GM21390 (cell line): ENCODE data around the gene KIAA1217.

Experiments
- ATAC-seq: cut with Tn5 transposase; IDR thresholded peaks from one replicate; pipeline ENCODE4 v1.9.1; 2021; ENCODE audit not compliant: unreplicated experiment

KIAA1217 gene, protein sequence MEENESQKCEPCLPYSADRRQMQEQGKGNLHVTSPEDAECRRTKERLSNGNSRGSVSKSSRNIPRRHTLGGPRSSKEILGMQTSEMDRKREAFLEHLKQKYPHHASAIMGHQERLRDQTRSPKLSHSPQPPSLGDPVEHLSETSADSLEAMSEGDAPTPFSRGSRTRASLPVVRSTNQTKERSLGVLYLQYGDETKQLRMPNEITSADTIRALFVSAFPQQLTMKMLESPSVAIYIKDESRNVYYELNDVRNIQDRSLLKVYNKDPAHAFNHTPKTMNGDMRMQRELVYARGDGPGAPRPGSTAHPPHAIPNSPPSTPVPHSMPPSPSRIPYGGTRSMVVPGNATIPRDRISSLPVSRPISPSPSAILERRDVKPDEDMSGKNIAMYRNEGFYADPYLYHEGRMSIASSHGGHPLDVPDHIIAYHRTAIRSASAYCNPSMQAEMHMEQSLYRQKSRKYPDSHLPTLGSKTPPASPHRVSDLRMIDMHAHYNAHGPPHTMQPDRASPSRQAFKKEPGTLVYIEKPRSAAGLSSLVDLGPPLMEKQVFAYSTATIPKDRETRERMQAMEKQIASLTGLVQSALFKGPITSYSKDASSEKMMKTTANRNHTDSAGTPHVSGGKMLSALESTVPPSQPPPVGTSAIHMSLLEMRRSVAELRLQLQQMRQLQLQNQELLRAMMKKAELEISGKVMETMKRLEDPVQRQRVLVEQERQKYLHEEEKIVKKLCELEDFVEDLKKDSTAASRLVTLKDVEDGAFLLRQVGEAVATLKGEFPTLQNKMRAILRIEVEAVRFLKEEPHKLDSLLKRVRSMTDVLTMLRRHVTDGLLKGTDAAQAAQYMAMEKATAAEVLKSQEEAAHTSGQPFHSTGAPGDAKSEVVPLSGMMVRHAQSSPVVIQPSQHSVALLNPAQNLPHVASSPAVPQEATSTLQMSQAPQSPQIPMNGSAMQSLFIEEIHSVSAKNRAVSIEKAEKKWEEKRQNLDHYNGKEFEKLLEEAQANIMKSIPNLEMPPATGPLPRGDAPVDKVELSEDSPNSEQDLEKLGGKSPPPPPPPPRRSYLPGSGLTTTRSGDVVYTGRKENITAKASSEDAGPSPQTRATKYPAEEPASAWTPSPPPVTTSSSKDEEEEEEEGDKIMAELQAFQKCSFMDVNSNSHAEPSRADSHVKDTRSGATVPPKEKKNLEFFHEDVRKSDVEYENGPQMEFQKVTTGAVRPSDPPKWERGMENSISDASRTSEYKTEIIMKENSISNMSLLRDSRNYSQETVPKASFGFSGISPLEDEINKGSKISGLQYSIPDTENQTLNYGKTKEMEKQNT (N-terminal part only)

DNA sequence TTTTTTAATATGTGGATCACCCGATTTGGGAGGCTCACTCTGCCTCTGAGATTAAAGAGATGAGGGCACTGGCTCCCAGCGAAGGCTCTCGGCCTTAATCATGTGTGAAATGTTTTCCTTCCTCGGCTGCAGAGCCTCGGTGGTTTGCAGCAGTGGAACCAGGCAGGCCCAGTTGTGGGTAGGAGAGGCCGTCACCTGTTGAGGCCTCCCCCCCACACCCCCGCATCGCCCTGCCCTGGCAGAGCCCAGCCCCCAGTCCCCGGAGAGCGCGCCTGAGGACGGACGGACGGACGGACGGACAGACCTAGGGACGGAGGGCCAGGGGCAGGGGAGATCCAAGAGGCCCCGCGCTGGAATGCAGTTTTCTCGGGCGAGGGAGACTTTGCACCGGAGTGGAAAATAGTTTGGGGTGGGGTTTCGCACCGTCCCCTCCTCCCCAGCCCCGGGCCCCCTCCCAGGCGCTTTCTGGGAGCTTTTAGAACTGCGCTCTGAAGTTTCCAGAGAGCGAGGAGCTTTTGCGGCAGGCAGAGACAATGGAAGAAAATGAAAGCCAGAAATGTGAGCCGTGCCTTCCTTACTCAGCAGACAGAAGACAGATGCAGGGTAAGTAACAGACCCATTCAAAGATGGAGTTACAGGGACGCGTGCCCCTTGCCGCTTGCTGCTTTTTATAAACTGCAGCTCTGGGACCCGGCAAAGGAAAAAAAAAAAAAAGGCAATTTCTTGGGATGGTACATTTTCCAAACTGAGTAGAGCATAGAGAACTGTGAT lies at the start of gene KIAA1217:
KIAA1217 (plus strand) TSS at position 478 of the 771 bp plus-strand sequence; CDS start at position 534, 56 bp downstream.
- ATAC-seq: peak; percentile 39

DNA sequence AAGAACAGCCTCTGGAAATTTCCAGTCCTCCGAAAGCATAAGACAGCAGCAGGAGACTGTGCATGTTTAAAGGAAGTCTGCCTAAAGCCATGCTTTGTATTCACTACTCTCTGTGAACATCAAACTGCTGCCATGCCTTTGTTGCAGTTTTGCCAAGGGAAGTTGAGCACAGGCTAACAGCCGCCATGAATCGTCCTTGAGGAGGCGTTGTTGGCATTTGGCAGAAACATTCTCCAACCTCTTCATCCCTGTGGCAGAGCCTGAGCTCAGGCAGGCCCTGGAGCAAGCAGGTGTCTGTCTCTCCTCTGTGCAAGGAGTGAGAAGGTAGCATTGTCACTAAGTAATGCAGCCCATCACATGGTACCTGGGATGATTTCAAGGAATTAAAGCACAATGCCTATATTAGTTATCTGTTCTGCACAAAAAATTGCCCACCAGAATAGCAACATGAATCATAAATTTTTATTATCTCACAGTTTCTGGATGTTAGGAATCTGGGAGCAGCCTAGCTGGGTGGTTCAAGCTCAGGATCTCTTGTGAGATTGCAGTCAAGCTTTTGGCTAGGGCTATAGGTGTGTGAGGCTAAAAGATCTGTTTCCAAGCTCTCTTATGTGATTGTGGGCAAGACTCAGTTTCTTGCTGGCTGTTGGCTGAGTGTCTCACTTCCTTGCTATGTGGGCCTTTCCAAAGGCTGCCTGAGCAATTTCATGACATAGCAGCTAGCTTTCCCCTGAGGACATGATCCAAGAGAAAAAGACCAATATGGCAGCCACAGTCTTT lies 46.5 kb upstream of the KIAA1217 start:
- no peak for ATAC-seq

GRCh38 chr10:24163485-24163884 lies 45.5 kb upstream of the KIAA1217 start:
- no peak for ATAC-seq

DNA sequence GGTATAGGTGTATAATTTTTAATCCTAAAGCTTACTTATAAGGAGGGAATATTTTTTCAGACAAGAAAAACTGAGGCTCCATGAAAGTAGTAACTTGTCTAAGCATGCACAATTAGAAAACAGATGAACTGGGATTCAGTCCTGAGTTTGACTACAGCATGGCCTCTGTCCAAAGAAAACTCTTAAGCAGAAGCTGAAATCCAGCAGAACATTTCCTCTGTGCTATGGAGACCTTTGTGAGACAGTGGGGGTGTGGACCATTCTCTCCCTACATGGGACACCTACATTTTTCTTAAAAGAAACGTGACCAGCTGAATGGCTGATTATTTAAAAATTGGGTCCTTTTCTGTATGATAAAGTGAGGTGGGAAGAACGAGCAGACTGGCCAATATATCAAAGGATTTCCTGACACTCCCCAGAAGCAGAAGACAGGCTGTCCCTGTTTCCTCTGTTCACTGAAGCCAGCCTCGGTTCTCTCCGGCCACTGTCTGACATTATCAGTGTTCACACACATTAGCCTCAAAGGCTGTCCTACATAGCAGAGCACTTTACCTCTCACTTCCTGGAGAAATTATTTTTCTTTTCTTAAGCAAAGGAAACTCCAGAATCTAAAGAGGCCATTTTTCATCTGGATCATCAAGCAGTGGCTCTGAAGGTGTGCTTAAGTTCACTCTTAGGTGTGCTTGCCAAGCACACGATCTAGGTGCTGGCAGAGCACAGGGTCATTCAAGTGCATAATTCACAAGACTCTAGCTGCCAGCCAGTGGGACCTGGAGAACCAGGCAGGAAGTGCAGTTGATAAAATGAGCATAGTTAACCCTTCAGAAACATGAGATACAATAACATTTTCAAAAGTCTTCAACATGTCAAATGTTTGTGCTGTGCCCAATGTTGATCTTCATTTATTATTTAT lies 40.4 kb upstream of the KIAA1217 start:
- no peak for ATAC-seq

GRCh38 chr10:24170199-24170598 lies 38.7 kb upstream of the KIAA1217 start:
- ATAC-seq: no peak

GRCh38 chr10:24172909-24173308 lies 36.0 kb upstream of the KIAA1217 start:
- no peak for ATAC-seq

GRCh38 chr10:24174014-24174413 lies 34.9 kb upstream of the KIAA1217 start:
- ATAC-seq: no peak

- no peak for ATAC-seq
Measured at GRCh38 chr10:24176658-24177057, 32.3 kb upstream of the KIAA1217 start.

- no peak for ATAC-seq
Measured at GRCh38 chr10:24177636-24178035, 31.3 kb upstream of the KIAA1217 start.

- ATAC-seq: no peak
Measured at GRCh38 chr10:24180891-24181290, 28.0 kb upstream of the KIAA1217 start.

DNA sequence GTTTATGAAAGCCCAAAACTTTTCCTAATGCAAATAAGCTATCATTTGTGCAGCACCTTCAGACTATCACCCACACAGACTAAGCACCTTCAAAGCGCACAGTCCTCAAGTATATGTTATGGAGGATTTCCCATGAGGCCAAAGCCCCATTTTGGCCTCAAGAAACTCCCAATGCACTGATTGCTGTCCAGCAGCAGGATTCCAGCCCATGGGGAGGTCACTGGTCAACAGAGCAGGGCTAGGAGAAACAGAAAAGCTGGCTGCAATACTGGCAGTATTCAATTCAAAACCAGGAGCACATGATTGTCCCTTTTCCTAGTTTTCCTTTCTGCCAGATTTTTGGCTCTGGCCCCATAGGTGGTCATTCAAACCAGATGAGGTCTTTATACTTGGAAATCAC lies 24.5 kb upstream of the KIAA1217 start:
- no peak for ATAC-seq

GRCh38 chr10:24193330-24193729 lies 15.6 kb upstream of the KIAA1217 start:
- no peak for ATAC-seq

DNA sequence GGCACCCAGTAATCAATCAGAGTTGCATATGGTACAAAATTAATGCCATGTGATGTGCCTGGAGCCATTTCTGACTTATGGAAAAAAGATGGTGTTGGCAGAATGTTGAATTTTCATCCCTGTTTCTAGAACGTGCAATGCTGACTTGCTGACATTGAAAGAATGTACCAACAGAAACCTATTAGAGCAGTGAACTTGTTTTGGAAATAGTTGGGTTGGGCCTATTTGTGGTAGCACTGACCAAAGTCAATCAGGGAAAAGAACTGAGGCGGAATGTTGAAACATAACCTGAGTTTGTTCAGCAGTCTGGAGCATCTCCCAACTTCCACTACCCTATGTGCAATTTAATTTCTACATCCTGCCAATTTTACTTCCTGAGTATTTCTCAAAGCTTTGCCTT lies 11.7 kb upstream of the KIAA1217 start:
- ATAC-seq: no peak

DNA sequence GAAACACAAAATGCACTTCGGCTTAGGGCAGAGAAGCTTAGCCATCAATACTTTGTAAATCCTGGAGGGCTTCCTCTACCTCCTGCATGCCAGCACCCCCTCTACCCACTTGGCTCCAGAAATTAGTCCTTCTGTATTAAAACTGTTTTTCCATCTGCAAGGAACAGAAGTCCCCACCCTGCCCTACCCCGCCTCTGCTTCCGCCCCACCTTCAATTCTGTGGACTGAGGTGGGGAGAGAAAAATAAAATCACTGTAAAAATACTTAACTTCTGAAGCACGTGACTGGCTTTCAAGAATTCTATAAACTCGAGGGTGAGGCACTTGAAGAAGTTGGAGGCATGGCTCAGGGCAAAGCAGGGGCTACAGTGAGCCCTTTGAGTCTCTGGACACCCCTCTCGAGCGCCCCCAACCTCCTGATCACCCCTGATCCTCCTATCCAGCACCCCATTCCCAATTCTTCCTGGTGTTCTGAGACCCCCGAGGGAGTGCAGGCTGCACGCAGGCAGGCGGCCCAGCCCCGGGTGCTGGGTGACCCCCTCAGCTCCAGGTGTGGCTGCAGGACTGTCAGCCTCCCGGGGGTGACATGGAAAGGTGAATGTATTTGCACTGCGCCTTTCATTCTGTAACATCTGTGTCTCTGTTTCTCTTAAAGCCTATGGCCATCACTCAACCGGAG lies 7.3 kb upstream of the KIAA1217 start:
- ATAC-seq: no peak

- no peak for ATAC-seq
Measured at GRCh38 chr10:24202181-24202570, 6.8 kb upstream of the KIAA1217 start.

DNA sequence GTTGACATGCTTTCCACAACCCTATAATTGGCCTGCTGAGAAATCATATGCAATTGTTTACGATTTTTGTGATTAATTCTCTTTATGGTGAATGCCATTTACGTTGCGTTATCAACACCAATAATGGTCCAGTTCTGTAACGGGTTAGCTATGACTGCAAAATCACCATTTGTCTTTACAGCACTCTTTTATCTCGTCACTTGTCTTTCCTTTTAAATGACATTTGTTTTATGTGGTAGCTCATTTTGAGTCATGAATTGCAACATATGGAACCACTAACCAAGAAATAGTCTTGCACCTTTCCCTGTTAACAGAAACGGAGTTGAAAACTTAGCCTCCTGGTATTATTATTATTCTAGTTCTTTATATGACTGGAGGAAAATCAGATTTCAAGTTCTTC lies 3.1 kb upstream of the KIAA1217 start:
- ATAC-seq: no peak

DNA sequence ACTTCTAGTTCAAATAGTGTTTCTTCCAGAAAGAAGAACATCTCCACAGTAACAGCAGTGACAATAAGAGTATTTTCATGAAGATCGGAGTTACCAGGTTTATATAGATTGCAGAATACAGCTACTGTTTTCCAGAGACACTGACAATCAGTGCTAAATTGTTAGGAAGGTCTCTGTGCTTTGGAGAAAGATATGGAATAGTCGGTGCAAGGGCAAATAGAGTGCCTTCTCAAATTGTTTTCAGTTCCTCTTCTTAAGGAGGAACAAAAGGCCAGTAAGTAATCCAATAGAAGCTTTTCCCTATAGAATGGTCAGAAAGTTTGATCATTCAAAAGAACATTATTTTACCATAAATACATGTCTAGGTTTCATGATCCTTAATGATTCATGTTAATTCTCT lies 2.6 kb upstream of the KIAA1217 start:
- ATAC-seq: no peak

- ATAC-seq: no peak
Measured at GRCh38 chr10:24206926-24207325, 2.0 kb upstream of the KIAA1217 start.
